ENCODE measurements around the gene ELFN2.
"Not testable (repeated sequence)": the region's sequence is repeated elsewhere in the genome, so short reads cannot be mapped to it uniquely, and the experiment has no call there.

Gene ELFN2

GRCh38 chr22:37409031-37409430 is 18.2 kb downstream of the ELFN2 start:
- DNase-seq, result no peak

DNA sequence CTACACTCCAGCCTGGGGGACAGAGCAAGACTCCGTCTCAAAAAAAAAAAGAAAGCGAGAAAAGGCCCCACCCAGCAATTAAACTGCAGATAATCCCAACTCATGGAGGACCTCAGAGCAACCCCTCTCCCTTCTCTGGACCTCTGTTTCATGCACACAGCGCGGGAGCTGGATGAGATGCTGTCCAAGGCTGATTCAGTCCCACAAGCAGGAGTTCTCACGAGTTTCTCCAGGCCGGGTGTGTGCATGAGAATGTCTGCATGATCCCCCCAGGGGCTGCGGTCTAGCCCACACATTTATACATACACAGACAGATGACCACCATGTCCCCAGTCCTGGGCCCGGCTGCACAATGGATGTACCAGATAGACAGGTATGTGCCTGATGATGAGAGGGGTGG is 19.4 kb downstream of the ELFN2 start:
- DNase-seq, result no peak

DNA sequence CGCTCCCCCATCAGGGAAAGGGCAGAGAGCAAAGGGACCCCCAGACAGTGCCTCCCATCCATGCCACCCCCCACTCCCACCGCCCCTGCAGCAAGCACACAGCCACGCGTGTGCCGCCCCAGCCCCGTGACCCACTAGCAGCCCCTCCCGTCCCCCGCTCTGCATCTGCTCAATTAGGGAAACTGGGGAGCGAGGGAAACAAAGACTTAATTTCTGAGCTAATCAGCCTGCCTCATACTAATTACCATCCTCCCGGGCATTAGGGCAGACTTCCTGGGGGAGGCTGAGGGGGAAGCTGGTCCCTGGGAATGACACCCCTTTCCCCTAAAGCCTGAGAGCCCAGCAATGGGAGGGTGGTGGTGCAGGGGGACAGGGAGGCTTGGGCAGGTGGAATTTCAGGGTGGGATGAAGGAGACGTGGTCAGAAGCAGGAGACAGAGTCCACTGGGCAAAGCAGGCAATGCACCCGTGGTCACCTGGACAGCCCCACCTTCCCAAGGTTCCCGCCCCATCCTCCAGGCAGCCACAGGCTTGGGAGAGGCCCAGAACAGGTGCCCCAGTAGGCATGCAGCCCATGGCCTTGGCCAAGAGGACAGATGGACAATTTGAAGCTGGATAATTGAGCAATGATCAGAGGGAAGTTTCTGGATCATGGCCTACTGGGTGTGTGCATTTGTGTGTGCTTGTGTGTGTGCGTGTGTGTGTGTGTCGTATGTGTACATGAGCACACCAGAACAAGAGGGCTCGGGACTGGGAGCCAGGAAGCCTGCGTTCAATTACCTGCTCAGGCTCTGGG is 20.6 kb downstream of the ELFN2 start:
- no peak for DNase-seq

- no peak for DNase-seq
Measured at GRCh38 chr22:37404091-37404490, 23.2 kb downstream of the ELFN2 start.

DNA sequence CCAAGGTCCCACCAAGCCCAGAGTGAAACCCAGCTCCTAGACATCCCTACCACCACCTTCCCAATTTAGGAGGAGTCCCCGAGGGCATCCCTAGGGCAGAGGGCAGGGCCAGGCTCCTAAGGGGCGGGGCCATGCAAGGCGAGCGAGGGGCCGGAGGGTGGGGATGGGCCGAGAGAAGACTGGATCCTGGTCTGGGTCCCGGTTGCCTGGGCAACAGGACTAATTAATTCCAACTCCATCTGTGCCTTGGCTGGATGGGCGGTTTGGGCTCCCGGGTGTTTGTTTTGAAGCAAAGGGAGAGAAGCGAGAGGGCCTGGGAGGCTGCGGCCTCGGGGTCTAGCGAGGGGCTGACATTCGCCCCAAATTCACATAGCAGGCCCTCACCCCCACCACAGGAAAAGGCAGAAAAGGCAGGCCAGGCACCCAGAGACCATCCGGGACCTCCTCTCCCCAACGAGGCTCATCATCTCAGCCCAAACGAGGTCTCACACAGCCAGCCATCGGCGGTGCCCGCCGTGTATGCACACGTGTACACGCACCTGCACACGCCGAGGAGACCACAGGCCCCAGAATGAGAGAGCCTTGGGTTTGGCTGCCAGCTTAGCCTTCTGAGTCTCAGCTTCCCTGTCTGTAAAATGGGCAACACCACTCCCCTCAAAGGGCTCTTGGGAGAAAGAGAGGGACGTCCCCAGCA is 23.9 kb downstream of the ELFN2 start:
- no peak for DNase-seq

DNA sequence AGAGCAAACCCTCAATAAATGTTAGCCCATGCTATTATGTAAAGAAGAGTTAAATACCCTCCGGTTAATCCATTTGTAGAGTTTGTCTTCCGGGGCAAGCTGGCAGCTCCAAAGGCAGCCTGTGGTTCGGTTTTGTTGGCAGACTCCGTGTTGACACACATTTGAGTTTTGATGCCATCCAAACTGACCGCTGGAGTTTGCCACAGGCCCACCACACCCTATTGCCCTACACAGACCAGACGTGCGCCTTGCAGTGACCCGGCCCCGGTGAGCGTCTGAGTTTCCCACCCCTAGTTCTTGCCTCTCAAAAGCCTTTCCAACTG is 25.1 kb downstream of the ELFN2 start:
- DNase-seq, result no peak

GRCh38 chr22:37401401-37402183 is 25.7 kb downstream of the ELFN2 start:
- DNase-seq, result no peak

DNA sequence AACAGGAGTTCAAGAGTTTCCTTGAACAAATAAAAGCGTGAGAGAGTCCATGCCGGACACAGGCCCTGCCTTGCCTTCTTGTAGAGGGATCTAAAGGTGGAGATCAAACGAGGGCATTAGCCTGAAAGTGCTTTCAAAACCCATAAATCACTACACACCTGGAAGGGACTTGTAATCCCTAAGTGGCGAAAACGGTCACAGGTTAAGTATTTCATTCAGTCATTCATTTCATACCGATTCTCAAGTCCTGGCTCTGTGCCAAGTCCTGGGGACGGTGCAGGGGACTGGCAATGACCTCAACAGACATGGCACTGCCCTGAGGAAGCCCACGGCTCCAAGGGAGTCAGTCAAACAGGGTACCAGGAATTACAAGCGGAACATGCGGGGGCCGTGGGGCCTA is 26.6 kb downstream of the ELFN2 start:
- DNase-seq, result no peak

DNA sequence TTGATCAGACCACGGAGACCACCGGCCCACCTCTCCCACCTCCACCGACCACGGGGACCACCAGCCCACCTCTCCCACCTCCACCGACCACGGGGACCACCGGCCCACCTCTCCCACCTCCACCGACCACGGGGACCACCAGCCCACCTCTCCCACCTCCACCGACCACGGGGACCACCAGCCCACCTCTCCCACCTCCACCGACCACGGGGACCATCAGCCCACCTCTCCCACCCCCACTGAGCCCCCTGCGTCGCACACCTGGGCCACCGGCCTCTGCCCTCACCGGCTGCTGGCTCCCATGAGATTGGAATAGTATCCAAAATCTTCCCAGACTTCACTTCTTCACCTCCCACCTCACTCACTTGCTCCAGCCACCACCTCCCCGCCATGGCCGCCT is 27.8 kb downstream of the ELFN2 start:
- not testable (repeated sequence) for DNase-seq

- DNase-seq, result no peak
Measured at GRCh38 chr22:37397226-37397625, 30.1 kb downstream of the ELFN2 start.

- no peak for DNase-seq
Measured at GRCh38 chr22:37396488-37397084, 30.7 kb downstream of the ELFN2 start.

GRCh38 chr22:37394341-37394740 is 32.9 kb downstream of the ELFN2 start:
- no peak for DNase-seq

GRCh38 chr22:37393746-37394145 is 33.5 kb downstream of the ELFN2 start:
- no peak for DNase-seq

- no peak for DNase-seq
Measured at GRCh38 chr22:37392721-37393328, 34.5 kb downstream of the ELFN2 start.

DNA sequence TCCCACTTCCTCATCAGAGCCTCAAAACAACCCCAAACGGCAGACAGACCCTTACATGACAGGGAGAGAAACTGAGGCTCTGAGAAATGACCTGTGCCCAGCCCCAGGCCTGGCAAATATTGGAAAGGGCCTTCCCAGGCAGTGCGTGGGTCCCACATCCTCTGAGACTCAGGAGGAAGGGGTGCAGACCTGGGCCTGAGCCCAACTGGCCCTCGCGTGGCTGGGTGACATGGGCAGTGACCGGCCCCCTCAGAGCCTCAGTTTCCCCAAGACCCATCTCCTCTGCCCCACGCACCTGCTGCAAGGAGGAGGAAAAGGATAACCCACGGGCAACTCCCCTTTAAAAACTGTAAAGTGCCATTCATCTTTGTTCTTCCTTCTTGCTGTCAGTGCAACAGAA is 35.6 kb downstream of the ELFN2 start:
- DNase-seq, result no peak

- DNase-seq, result no peak
Measured at GRCh38 chr22:37390075-37390474, 37.2 kb downstream of the ELFN2 start.

DNA sequence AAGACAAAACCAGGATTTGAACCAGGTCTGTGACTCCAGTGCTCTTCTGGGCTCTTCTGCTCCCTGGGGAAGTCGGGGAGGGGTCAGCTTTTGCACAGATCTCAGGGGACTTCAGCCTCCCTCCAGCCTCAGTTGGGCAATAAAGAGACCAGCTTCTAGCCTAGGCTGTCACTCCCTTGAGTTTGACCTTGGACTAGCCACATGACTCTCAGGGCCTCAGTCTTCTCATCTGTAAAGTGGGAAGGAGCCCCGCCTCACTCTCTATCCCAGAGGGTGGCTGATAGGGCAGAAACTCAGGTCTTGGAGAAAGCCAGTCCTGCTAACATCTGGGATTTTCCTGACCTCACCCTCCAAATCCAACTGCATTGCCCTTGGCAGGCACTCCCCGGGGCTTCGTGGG is 38.7 kb downstream of the ELFN2 start:
- DNase-seq, result no peak

DNA sequence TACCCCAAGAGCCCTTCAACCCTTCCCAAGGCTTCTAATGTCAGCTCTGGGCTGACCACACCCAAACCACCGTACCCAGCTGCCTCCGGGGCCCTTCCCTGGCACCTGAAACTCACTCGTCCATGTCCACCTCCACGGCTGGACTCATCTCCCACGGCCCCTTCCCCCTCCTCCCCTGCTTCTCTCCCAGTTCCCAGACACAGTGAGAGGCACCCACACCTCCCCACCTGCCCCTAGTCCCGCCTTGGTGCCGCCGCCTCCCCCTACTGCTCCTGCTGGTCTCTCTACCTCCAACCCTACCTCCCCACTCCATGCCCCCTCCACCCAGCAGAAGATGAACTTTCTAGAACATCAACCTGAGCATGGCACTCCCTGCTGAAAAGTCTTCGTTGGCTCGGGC is 39.5 kb downstream of the ELFN2 start:
- DNase-seq, result no peak

GRCh38 chr22:37386441-37386840 is 40.8 kb downstream of the ELFN2 start:
- no peak for DNase-seq

- no peak for DNase-seq
Measured at GRCh38 chr22:37384691-37385090, 42.6 kb downstream of the ELFN2 start.

DNA sequence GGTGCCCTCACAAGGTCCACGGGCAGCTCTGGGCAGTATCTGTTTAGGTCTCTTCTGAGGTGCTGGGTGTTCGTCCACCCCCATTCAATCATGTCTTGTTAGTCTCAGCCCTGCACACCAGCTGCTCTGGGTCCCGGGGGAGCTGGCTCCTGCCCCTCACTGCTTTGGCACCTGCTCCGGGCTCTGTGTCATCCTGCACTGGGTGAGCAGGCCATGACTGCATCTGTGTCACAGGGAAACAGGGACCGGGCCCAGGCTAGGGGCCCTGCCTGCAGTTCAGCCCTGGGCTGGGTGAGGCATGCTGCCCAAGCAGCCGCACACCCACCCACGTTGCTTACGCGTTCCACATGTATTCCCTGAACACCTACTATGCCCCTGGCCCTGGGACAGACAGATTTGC is 43.9 kb downstream of the ELFN2 start:
- DNase-seq, result no peak

DNA sequence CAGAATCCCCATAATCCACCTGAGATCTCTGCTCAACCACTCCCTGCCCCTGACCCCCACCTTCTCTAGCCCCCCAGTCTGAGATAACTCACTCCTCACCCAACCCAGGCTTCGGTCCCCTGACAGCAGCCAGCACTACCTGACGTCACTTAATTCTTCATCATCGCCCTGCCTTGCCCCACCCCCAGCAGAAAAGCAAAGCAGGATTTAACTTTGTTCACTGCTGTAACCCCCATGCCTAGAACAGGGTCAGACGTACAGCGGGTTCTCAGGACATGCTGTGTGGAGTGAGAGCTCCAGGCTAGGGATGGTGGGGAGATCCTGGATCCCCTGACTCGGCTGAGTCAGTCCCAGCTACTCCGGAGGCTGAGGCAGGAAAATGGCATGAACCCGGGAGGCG is 45.8 kb downstream of the ELFN2 start:
- no peak for DNase-seq

- DNase-seq, result no peak
Measured at GRCh38 chr22:37379722-37380121, 47.6 kb downstream of the ELFN2 start.
